Stimulated activated naive CD8-positive, alpha-beta T cell treated with anti-CD3 and anti-CD28 coated beads, Interleukin-15, amount 100 ng/mL, for 72 hours (primary cell): ENCODE data around the gene CFAP157.
A peak's percentile ranks its signal among the peaks of the same experiment; 100 is the strongest.

Experiments
- ATAC-seq: fragments of 150-1000 bp; cut with Tn5 transposase; 2 replicates; pipeline ENCODE4 v1.10.0; 2021; ENCODE audit warnings: mild to moderate bottlenecking, moderate library complexity
- DNase-seq, 2 donors: peaks; one replicate each; pipeline ENCODE4 v3.0.0; 2021 to 2022
- H3K27ac Mint-ChIP-seq, 2 donors: one replicate each; pipeline ENCODE4 v1.8.0; 2022; ENCODE audit warnings: mild to moderate bottlenecking in 2 of 2, mixed read lengths in 2 of 2, moderate library complexity in 2 of 2
- H3K27me3 Mint-ChIP-seq: one replicate; pipeline ENCODE4 v1.8.0; 2022; ENCODE audit warnings: mixed read lengths
- H3K4me1 Mint-ChIP-seq: one replicate; pipeline ENCODE4 v1.8.0; 2022; ENCODE audit warnings: mild to moderate bottlenecking, mixed read lengths
- H3K4me3 Mint-ChIP-seq, 2 donors: one replicate each; pipeline ENCODE4 v1.8.0; 2022; ENCODE audit warnings: mild to moderate bottlenecking in 2 of 2, mixed read lengths in 2 of 2, moderate library complexity in 1 of 2
- H3K9me3 Mint-ChIP-seq, 2 donors: one replicate each; pipeline ENCODE4 v1.8.0; 2022; ENCODE audit warnings: mixed read lengths in 2 of 2

The CFAP157 gene

DNA sequence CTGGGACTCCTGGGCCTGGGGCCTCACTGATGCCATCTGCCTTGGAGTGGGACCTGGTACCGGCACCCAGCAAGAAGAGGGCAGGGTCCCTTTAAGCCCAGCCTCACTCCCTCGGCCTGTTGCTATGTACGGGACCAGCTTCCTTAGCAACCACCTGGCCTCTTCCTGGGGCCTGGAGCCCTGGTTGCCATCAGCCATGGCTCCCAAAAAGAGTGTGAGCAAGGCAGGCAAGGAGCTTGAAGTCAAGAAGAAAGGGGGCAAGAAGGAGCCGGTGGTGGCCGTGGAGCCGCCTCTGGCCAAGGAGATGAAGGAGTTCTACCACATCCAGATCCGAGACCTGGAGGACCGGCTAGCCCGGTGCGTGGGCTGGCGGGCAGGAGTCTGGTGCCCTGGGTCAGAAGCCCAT lies at the start of gene CFAP157:
Gene CFAP157, plus strand, starts transcription at position 153 of the 406 bp plus-strand sequence. Its CDS starts 44 bp downstream, at position 197.
- Mint-ChIP-seq H3K4me3 (no peak within 1 kb of the TSS), H3K4me1 (peaks cover 39% of the 10 kb centered on the region), H3K27me3 (no peaks in the 10 kb centered on the region), H3K27ac (peak within 1 kb of the TSS in 1 of 2 donors; percentile 25), H3K9me3 (peaks cover 3 to 10% of the 10 kb centered on the region in 2 donors)
- ATAC-seq (no peak), DNase-seq (no peak)

GRCh38 chr9:127658428-127658827 lies 48.4 kb upstream of the CFAP157 start:
- no peak for ATAC-seq
- H3K4me1 Mint-ChIP-seq: no peaks in the 10 kb centered on the region
- no peaks in the 10 kb centered on the region for H3K9me3 Mint-ChIP-seq
- DNase-seq: no peak
- H3K4me3 Mint-ChIP-seq: no peak overlapping the region
- H3K27me3 Mint-ChIP-seq: no peaks in the 10 kb centered on the region
- H3K27ac Mint-ChIP-seq: no peak overlapping the region

- DNase-seq: no peak
- no peak overlapping the region for H3K27ac Mint-ChIP-seq
- no peaks in the 10 kb centered on the region for H3K27me3 Mint-ChIP-seq
- no peaks in the 10 kb centered on the region for H3K4me1 Mint-ChIP-seq
- no peak for ATAC-seq
- H3K4me3 Mint-ChIP-seq: no peak overlapping the region
- H3K9me3 Mint-ChIP-seq: no peaks in the 10 kb centered on the region
Measured at GRCh38 chr9:127660886-127661741, 45.7 kb upstream of the CFAP157 start.

- no peaks in the 10 kb centered on the region for H3K27me3 Mint-ChIP-seq
- ATAC-seq (no peak), DNase-seq (no peak)
- no peak overlapping the region for H3K4me3 Mint-ChIP-seq
- no peaks in the 10 kb centered on the region for H3K4me1 Mint-ChIP-seq
- H3K27ac Mint-ChIP-seq: no peak overlapping the region
- no peaks in the 10 kb centered on the region for H3K9me3 Mint-ChIP-seq
Measured at GRCh38 chr9:127662617-127663016, 44.2 kb upstream of the CFAP157 start.

- ATAC-seq (no peak), DNase-seq (no peak)
- Mint-ChIP-seq H3K27me3 (no peaks in the 10 kb centered on the region), H3K4me3 (no peak overlapping the region), H3K4me1 (no peaks in the 10 kb centered on the region), H3K9me3 (no peaks in the 10 kb centered on the region), H3K27ac (no peak overlapping the region)
Measured at GRCh38 chr9:127664324-127664677, 42.5 kb upstream of the CFAP157 start.

DNA sequence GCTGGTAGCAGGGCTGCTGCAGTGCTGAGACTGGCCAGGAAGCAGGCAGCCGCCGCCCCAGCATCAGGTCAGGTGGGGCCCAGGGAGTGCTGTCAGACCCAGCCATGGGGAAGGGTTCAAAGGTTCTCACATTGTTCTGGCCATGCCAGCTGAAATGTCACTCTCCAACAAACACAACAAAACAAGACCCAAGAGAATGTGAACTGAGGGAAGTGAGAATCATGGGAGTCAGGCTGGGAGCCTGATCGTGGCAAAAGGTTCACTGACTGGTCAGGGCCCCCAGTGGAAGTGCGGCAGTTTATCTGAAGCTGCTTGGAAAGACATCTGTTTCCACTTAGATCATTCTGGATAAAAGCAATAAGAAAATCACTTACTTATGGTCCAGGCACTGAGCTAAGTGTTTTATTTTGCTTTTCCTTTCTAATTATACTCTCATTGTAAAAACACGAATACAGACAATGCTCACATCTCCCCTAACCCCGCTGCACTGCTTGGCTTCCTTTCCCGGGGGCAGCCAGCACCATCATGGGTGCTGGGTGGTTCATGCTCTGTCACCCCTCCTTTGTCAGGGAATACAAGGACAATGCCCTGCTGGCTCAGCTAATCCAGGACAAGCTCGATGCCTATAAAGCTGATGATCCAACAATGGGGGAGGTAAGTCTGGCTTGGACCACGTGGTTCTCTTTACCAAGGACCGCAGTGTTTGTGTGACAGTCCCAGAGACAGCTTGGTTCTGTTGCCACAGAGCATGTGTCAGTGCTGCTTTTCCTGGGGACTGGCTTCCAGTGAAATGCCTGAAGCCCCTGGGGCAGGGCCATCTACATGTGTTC lies 41.9 kb upstream of the CFAP157 start:
- Mint-ChIP-seq H3K27ac (no peak overlapping the region), H3K9me3 (no peaks in the 10 kb centered on the region), H3K27me3 (no peaks in the 10 kb centered on the region), H3K4me3 (no peak overlapping the region), H3K4me1 (no peaks in the 10 kb centered on the region)
- DNase-seq: no peak
- no peak for ATAC-seq

- H3K9me3 Mint-ChIP-seq: no peaks in the 10 kb centered on the region
- H3K4me1 Mint-ChIP-seq: no peaks in the 10 kb centered on the region
- no peak overlapping the region for H3K27ac Mint-ChIP-seq
- DNase-seq (no peak), ATAC-seq (no peak)
- no peaks in the 10 kb centered on the region for H3K27me3 Mint-ChIP-seq
- H3K4me3 Mint-ChIP-seq: no peak overlapping the region
Measured at GRCh38 chr9:127667127-127667844, 39.5 kb upstream of the CFAP157 start.

DNA sequence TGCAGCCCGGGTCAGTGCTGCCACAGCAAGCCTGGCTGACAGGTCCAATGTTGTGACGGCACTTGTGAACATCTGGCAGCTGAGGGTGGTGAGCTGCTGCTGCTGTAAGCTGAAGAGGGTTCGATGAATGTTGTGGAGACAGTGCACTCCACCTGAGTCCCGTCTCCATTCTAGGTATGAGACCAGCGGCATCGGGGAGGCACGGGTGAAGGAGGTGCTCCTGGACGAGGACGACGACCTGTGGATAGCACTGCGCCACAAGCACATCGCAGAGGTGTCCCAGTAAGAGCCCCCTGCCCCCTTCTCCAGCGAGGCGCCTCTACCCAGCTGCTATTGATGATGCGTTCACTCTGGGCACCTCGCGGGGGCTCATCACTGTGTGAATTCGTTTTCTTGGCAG lies 38.9 kb upstream of the CFAP157 start:
- H3K4me1 Mint-ChIP-seq: no peaks in the 10 kb centered on the region
- H3K9me3 Mint-ChIP-seq: no peaks in the 10 kb centered on the region
- no peak for DNase-seq
- no peak for ATAC-seq
- H3K4me3 Mint-ChIP-seq: no peak overlapping the region
- H3K27me3 Mint-ChIP-seq: no peaks in the 10 kb centered on the region
- H3K27ac Mint-ChIP-seq: no peak overlapping the region

- Mint-ChIP-seq H3K4me3 (no peak overlapping the region), H3K27ac (no peak overlapping the region), H3K9me3 (no peaks in the 10 kb centered on the region), H3K27me3 (no peaks in the 10 kb centered on the region), H3K4me1 (no peaks in the 10 kb centered on the region)
- ATAC-seq (no peak), DNase-seq (no peak)
Measured at GRCh38 chr9:127673234-127673633, 33.6 kb upstream of the CFAP157 start.

DNA sequence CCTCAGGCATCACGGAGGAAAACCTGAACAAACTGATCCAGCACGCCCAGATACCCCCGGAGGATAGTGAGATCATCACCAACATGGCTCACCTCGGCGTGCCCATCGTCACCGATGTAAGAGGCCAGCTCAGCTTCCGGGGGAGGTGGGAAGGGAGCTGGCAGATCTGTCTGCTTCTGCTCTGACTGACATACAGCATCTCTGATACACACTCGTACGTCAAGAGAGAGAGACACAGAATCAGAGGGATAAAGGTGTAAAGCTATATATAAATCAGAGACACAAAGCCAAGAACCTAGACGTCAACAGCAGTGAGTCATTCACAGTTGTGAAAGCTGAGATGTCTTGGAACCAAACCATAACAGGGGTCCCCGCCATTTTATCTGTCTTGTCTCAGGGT lies 30.1 kb upstream of the CFAP157 start:
- no peak overlapping the region for H3K4me3 Mint-ChIP-seq
- H3K4me1 Mint-ChIP-seq: no peaks in the 10 kb centered on the region
- DNase-seq (no peak), ATAC-seq (no peak)
- no peak overlapping the region for H3K27ac Mint-ChIP-seq
- H3K9me3 Mint-ChIP-seq: no peaks in the 10 kb centered on the region
- H3K27me3 Mint-ChIP-seq: no peaks in the 10 kb centered on the region

GRCh38 chr9:127679506-127679905 lies 27.3 kb upstream of the CFAP157 start:
- Mint-ChIP-seq H3K4me3 (no peak overlapping the region), H3K27me3 (no peaks in the 10 kb centered on the region), H3K9me3 (no peaks in the 10 kb centered on the region), H3K4me1 (no peaks in the 10 kb centered on the region), H3K27ac (no peak overlapping the region)
- ATAC-seq (no peak), DNase-seq (no peak)

DNA sequence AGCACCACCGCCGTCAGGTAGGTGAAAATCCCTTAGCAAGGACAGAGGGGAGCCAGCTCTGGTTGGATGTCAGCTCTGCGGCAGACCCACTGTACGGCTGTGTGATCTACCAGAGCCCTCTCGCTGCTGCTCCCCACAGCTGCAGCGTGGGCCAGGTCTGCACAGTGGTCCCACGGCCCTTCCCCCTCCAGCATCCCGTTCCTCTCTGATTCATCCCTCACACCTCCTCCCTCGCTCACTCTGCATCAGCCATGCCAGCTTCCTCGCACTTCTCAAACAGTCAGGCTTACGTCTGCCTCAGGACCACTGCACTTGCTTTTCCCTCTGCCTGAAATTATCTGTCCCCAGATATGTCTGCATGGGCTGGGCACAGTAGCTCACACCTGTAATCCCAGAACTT lies 26.6 kb upstream of the CFAP157 start:
- no peaks in the 10 kb centered on the region for H3K27me3 Mint-ChIP-seq
- H3K27ac Mint-ChIP-seq: no peak overlapping the region
- ATAC-seq: no peak
- H3K9me3 Mint-ChIP-seq: no peaks in the 10 kb centered on the region
- DNase-seq: no peak
- H3K4me3 Mint-ChIP-seq: no peak overlapping the region
- H3K4me1 Mint-ChIP-seq: no peaks in the 10 kb centered on the region

DNA sequence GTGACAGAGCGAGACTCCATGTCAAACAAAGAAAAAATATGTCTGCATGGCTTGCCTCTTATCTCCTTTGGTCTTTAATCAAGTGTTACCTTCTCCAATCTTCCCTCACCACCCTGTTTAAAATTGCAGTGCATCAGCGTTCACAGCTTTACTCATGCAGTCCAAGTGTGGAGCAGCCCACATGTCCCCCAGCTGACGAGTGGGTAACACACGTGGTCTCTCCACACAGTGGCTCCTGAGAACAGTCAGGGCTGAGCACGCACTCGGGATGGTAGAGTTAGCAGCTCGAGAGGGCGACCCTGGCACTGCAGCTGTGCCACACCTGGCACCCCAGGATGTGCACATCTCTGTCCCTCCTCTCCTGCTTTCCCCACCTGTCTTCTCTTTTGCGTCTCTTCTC lies 25.9 kb upstream of the CFAP157 start:
- Mint-ChIP-seq H3K9me3 (no peaks in the 10 kb centered on the region), H3K27ac (no peak overlapping the region), H3K4me1 (no peaks in the 10 kb centered on the region), H3K4me3 (no peak overlapping the region), H3K27me3 (no peaks in the 10 kb centered on the region)
- ATAC-seq: no peak
- no peak for DNase-seq

DNA sequence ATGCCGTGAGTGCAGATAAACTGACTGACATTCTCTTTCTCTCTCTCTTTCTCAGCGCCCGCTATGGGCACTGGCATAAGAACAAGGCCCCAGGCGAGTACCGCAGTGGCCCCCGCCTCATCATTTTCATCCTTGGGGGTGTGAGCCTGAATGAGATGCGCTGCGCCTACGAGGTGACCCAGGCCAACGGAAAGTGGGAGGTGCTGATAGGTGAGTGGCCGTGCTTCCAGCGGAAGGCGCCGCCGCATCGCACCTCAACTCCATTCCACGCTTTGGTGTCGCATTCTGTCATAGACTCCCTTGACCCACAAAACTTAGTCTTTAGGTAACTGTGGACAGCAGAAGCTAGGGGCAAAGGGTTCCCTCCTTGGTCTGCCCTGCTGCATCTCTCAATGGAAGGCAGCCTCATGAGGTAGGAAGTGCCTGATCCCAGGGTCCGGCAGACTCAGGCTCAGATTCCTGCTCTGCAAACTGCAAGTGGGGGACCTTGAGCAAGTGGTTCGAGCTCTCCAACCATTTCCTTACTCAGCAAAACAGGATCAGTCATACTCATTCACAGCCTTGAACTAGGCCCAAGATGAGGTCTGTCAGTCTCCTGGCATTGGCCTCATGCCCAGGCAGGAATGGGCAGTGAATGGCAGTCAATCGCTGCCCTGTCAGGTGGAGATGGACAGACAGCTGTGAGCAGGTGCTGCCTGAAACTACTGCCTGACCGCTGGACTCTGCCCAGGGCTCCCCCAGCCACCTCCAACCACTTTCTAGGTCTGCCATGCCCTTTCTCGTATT lies 24.2 kb upstream of the CFAP157 start:
- no peaks in the 10 kb centered on the region for H3K9me3 Mint-ChIP-seq
- no peaks in the 10 kb centered on the region for H3K27me3 Mint-ChIP-seq
- ATAC-seq (no peak), DNase-seq (no peak)
- H3K4me3 Mint-ChIP-seq: no peak overlapping the region
- H3K4me1 Mint-ChIP-seq: no peaks in the 10 kb centered on the region
- peak overlapping the region in 1 of 2 donors; percentile 22 for H3K27ac Mint-ChIP-seq

- Mint-ChIP-seq H3K27ac (peak overlapping the region in 1 of 2 donors; percentile 66), H3K4me1 (no peaks in the 10 kb centered on the region), H3K27me3 (no peaks in the 10 kb centered on the region), H3K9me3 (no peaks in the 10 kb centered on the region), H3K4me3 (no peak overlapping the region)
- ATAC-seq (no peak), DNase-seq (no peak)
Measured at GRCh38 chr9:127683723-127684122, 23.1 kb upstream of the CFAP157 start.
